Ishikawa (cell line): ENCODE data around the gene RTKN.

Experiments
- CEBPB ChIP-seq: IDR thresholded peaks from 2 replicates; pipeline ENCODE4 v1.6.1; 2012
- CREB1 ChIP-seq: IDR thresholded peaks from 2 replicates; pipeline ENCODE4 v1.6.1; 2012; ENCODE audit warnings: low read depth
- EGR1 ChIP-seq: IDR thresholded peaks from 2 replicates; pipeline ENCODE4 v1.6.1; 2012
- EP300 ChIP-seq: IDR thresholded peaks from 2 replicates; pipeline ENCODE4 v1.6.1; 2012; ENCODE audit warnings: borderline replicate concordance
- FOXM1 ChIP-seq: IDR thresholded peaks from 2 replicates; pipeline ENCODE4 v1.6.1; 2012; ENCODE audit warnings: low read depth, borderline replicate concordance
- NFIC ChIP-seq: IDR thresholded peaks from 2 replicates; pipeline ENCODE4 v1.6.1; 2012
- RAD21 ChIP-seq: IDR thresholded peaks from 2 replicates; pipeline ENCODE4 v1.6.1; 2012; ENCODE audit warnings: low read depth
- TAF1 ChIP-seq: IDR thresholded peaks from 2 replicates; pipeline ENCODE4 v1.6.1; 2012; ENCODE audit warnings: low read depth, mild to moderate bottlenecking
- TCF12 ChIP-seq: IDR thresholded peaks from 2 replicates; pipeline ENCODE4 v1.6.1; 2012; ENCODE audit warnings: low read depth
- TEAD4 ChIP-seq: IDR thresholded peaks from 2 replicates; pipeline ENCODE4 v1.6.1; 2012
- YY1 ChIP-seq: IDR thresholded peaks from 2 replicates; pipeline ENCODE4 v1.6.1; 2012; ENCODE audit warnings: low read depth
- ZBTB7A ChIP-seq: IDR thresholded peaks from 2 replicates; pipeline ENCODE4 v1.6.1; 2012; ENCODE audit warnings: low read depth
- TF ChIP-seq, protein P1 (sequence below): IDR thresholded peaks from 2 replicates; pipeline ENCODE4 v1.6.1; 2012
- TF ChIP-seq, protein P2 (sequence below): IDR thresholded peaks from 2 replicates; pipeline ENCODE4 v1.6.1; 2012; ENCODE audit warnings: low read depth, mild to moderate bottlenecking
- TF ChIP-seq, protein P3 (sequence below): IDR thresholded peaks from 2 replicates; pipeline ENCODE4 v1.6.1; 2012

RTKN gene

DNA sequence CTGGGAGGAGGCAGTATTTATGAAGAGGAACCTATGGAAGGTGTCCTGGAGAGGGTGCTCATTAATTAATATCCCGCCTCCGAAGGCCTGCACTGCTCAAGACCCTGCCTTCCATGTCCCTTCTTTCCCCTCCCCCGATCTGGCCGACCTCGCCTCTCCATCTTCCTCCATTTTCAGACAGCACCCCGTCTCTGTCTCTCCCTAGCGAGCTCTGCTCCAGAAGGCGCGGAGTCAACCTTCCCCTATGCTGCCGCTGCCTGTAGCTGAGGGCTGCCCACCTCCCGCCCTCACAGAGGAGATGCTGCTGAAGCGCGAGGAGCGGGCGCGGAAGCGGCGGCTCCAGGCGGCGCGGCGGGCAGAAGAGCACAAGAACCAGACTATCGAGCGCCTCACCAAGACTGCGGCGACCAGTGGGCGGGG lies 15.4 kb upstream of the RTKN start:
- TF ChIP-seq EP300 (0 out of 2 replicates have a peak, but pooled peaks have one; percentile 9), FOXM1 (no peak)

GRCh38 chr2:74454654-74455511 lies 13.1 kb upstream of the RTKN start, which contains the start of gene INO80B:
INO80B (plus strand) TSS chr2:74455087; CDS start chr2:74455117, 30 bp downstream.
- TF ChIP-seq FOXM1: no peak
- peak; percentile 6; the same call in 1 of the 2 replicates for TF ChIP-seq NFIC
- TF ChIP-seq YY1: peak; percentile 99
- no peak; the same call in 1 of the 2 replicates for TF ChIP-seq RAD21
- TF ChIP-seq TEAD4: peak; percentile 21; the same call in 1 of the 2 replicates
- no peak for TF ChIP-seq EP300
- TF ChIP-seq TCF12: peak; percentile 20; the same call in 1 of the 2 replicates
- TF ChIP-seq, protein P1, sequence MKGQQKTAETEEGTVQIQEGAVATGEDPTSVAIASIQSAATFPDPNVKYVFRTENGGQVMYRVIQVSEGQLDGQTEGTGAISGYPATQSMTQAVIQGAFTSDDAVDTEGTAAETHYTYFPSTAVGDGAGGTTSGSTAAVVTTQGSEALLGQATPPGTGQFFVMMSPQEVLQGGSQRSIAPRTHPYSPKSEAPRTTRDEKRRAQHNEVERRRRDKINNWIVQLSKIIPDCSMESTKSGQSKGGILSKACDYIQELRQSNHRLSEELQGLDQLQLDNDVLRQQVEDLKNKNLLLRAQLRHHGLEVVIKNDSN: 0 out of 2 replicates have a peak, but pooled peaks have one; percentile 48
- peak; percentile 39; the same call in 1 of the 2 replicates for TF ChIP-seq CREB1
- TF ChIP-seq TAF1: peak; percentile 45; the same call in 1 of the 2 replicates
- peak; percentile 83 for TF ChIP-seq EGR1
- TF ChIP-seq ZBTB7A: no peak
- no peak for TF ChIP-seq CEBPB
- TF ChIP-seq, protein P2, sequence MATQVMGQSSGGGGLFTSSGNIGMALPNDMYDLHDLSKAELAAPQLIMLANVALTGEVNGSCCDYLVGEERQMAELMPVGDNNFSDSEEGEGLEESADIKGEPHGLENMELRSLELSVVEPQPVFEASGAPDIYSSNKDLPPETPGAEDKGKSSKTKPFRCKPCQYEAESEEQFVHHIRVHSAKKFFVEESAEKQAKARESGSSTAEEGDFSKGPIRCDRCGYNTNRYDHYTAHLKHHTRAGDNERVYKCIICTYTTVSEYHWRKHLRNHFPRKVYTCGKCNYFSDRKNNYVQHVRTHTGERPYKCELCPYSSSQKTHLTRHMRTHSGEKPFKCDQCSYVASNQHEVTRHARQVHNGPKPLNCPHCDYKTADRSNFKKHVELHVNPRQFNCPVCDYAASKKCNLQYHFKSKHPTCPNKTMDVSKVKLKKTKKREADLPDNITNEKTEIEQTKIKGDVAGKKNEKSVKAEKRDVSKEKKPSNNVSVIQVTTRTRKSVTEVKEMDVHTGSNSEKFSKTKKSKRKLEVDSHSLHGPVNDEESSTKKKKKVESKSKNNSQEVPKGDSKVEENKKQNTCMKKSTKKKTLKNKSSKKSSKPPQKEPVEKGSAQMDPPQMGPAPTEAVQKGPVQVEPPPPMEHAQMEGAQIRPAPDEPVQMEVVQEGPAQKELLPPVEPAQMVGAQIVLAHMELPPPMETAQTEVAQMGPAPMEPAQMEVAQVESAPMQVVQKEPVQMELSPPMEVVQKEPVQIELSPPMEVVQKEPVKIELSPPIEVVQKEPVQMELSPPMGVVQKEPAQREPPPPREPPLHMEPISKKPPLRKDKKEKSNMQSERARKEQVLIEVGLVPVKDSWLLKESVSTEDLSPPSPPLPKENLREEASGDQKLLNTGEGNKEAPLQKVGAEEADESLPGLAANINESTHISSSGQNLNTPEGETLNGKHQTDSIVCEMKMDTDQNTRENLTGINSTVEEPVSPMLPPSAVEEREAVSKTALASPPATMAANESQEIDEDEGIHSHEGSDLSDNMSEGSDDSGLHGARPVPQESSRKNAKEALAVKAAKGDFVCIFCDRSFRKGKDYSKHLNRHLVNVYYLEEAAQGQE: no peak
- TF ChIP-seq, protein P3, sequence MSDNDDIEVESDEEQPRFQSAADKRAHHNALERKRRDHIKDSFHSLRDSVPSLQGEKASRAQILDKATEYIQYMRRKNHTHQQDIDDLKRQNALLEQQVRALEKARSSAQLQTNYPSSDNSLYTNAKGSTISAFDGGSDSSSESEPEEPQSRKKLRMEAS: peak; percentile 89

DNA sequence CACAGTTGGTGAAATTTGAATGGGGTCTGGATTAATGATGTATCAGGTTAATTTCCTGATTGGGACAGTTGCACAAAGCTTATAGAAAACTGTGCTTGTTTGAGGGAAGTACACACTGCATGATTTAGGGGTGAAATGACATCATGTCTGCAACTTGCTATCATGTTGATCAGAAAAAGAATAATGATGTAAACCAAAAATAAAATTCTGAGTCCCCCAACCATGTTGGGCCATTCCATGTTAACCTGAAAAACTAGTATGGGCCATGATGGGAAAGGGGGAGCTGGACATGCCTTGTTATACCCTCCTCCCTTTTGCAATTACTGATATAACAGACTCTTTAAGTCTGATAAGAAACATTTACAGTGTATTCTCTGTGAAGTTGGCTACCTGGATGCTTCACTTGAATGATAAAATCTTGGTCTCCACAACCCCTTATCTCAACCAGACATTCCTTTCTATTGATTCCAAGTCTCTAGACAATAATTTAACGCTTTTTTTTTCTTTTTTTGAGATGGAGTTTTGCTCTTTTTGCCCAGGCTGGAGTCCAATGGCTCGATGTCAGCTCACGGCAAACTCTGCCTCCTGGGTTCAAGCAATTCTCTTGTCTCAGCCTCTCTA lies 8.9 kb upstream of the RTKN start:
- TF ChIP-seq TEAD4: no peak
- TF ChIP-seq ZBTB7A: no peak
- TF ChIP-seq CEBPB: no peak
- no peak for TF ChIP-seq NFIC
- no peak for TF ChIP-seq YY1
- TF ChIP-seq, protein P2: no peak
- TF ChIP-seq, protein P1: no peak

DNA sequence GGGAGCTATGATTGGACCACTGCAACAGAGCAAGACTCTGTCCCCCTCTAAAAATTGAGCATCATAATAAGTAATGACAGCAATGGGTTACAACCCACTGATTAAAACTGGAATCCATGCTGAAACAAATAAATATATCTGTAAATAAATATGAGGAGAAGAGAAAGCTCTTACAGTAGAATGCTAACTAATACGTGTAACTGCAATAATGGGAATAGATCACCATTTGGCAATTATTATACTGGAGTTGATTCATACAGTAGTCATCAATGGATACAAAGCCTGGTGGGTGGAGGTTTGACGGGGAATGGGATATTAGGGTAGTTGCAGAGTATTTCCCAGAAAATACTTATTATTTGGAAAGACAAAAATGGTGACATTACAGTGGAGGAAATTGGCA lies 7.0 kb upstream of the RTKN start:
- TF ChIP-seq ZBTB7A: no peak
- no peak for TF ChIP-seq TCF12
- no peak for TF ChIP-seq RAD21
- TF ChIP-seq TAF1: no peak
- TF ChIP-seq, protein P2: no peak
- no peak for TF ChIP-seq EGR1
- TF ChIP-seq, protein P1: no peak
- no peak for TF ChIP-seq CEBPB
- no peak for TF ChIP-seq EP300
- no peak for TF ChIP-seq NFIC
- TF ChIP-seq, protein P3: no peak
- no peak for TF ChIP-seq FOXM1
- no peak for TF ChIP-seq CREB1
- TF ChIP-seq YY1: no peak
- no peak for TF ChIP-seq TEAD4
